Choroid plexus epithelial cell (primary cell): ENCODE measurements around the gene PDE2A.
A peak's percentile ranks its signal among the peaks of the same experiment; 100 is the strongest.

ENCODE experiments used
- DNase-seq: peaks from one replicate; pipeline ENCODE4 v3.0.0-alpha.2; 2010; ENCODE audit warnings: low read depth
- H3K4me3 ChIP-seq: 2 replicates; pipeline ENCODE4 v1.5.1; 2011; ENCODE audit warnings: low read depth, mild to moderate bottlenecking, control low read depth, low read length, moderate library complexity
- CTCF ChIP-seq: conservative IDR thresholded peaks from 2 replicates; pipeline ENCODE4 v1.5.1; 2011; ENCODE audit warnings: low read depth, mild to moderate bottlenecking, control low read depth, inconsistent platforms, low read length, moderate library complexity

The PDE2A gene

GRCh38 chr11:72688929-72689328, 14.7 kb upstream of the PDE2A start:
- TF ChIP-seq CTCF, result peak; percentile 10
- DNase-seq, result peak; percentile 25

GRCh38 chr11:72688486-72688885, 14.3 kb upstream of the PDE2A start:
- no peak for DNase-seq
- no peak for TF ChIP-seq CTCF
- no peak overlapping the region for H3K4me3 ChIP-seq

More at GRCh38 chr11:72688929-72689328, 14.7 kb upstream of the PDE2A start:
- H3K4me3 ChIP-seq, result no peak overlapping the region

- TF ChIP-seq CTCF, result no peak
- no peak for DNase-seq
- no peak overlapping the region for H3K4me3 ChIP-seq
Observed at GRCh38 chr11:72687326-72687725, 13.1 kb upstream of the PDE2A start.

- TF ChIP-seq CTCF, result no peak
- peak; percentile 32 for DNase-seq
Observed at GRCh38 chr11:72686639-72687220, 12.5 kb upstream of the PDE2A start.

GRCh38 chr11:72685560-72686480, 11.6 kb upstream of the PDE2A start:
- H3K4me3 ChIP-seq, result no peak overlapping the region
- peak; percentile 64 for DNase-seq

More at GRCh38 chr11:72686639-72687220, 12.5 kb upstream of the PDE2A start:
- H3K4me3 ChIP-seq, result no peak overlapping the region

GRCh38 chr11:72684236-72684912, 10.2 kb upstream of the PDE2A start:
- no peak overlapping the region for H3K4me3 ChIP-seq
- DNase-seq, result peak; percentile 64
- peak; percentile 73 for TF ChIP-seq CTCF

More at GRCh38 chr11:72685560-72686480, 11.6 kb upstream of the PDE2A start:
- TF ChIP-seq CTCF, result no peak
